Measurements from ENCODE around the gene C22orf23.

C22orf23 gene

DNA sequence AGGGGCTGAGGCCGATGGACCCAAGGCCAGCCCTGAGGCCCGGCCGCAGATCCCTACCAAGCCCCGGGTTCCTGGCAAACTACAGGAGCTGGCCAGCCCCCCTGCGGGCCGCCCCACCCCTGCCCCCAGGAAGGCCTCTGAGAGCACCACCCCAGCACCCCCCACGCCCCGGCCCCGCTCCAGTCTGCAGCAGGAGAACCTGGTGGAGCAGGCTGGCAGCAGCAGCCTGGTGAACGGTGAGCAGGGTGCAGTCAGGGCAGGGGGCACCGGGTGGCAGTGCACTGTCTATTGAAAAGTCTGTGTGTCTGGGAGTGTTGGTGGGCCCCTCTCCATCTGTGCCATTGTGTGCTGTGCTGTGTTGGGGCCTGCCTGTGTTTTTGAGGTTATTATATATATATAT lies 31.2 kb downstream of the C22orf23 start:
- DNase-seq, result no peak

DNA sequence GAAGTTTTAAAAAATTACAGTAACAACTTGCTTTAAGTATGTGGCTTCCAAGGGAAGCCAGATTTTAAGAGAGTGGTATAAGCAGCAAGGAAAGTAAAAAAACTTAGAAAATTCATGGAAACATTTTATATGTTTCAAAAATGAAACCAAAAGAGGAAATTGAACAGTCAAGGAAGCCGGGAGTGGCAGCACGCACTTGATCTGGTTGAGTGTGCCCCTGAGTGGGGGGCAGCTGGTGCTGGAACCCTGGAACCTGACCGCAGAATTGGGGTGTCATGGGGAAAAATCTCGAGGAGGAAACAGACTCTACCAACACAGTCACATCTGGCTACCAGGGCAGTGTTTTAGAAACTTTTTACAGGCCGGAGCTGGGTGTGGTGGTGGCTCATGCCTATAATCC lies 33.3 kb downstream of the C22orf23 start:
- DNase-seq, result no peak

DNA sequence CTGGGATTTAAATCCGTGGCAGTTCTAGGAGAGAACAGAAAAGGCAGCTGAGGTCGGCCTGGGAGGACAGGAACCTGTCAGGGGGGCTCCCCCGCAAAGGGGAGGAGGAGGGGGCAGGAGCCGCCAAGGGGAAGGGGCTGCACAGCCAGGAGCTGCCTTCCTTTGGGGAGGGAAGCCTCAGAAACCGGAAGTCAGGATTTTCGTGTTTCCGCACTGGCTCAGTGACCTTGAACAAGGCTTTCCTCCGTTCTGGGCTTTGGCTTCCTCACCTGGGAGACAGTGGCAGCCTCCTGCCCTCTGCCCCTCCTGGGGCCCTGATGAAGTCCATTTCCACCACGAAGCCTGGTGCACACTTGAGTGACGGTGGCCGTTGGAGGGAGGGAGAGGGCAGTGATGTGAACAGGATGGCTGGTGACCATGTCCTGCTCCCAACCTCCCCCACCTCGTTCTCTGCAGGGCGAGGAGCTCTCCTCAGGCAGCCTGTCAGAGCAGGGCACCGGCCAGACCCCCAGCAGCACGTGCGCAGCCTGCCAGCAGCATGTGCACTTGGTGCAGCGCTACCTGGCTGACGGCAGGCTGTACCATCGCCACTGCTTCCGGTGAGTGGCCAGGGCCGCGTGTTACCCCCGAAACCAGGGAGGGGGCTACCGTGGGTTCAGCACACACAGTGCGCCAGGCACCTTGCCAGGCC lies 34.7 kb downstream of the C22orf23 start:
- no peak for DNase-seq

DNA sequence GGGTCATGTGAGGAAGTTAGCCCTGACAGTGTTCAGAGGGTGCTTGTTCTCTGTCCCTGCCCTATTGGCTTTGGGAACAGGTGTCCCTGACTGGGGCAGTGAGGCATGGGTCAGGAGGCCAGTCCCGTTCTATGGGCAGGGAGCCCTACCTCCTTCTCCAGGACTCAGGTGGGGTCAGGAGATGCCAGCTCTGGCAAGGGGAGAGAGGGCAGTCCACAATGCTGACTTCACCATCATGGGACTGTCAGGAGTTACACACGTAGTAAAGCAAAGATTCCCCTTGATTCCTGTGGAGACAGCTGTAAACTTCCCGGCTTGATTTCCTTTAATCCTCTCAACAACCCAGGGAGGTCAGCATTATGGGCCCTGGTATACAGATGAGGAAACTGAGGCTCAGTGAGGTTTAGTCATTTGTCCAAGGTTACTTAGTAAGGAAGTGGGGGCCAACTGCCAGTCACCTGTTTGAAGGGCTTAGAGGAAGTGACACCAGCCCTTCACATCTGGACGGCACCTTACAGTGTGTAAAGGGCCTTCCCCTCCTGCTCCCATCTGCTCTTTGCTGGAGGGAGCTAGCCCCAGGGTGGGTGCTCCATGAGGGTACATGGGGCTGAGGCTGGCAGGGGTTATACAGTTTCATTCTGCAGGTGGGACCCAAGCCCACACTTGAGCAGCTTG lies 35.4 kb downstream of the C22orf23 start:
- DNase-seq, result no peak

DNA sequence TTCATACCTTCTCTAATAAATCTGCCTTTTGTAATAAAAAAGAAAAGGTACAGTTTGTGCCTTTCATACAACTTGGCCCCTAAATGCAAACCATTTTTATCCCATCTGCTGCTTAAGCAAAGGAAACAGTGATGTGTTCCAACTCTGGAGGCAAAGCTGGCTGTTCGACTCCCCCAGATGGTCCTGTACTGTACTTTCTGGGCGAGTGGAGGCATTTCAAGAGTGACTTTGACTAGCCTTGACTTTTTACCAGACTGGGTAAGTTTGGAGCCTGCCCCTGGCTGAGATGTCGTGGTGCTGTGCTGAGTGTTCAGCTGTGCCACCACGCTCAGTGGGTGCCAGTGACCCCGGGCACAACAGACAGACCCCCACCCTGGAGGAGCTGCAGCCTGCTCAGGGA lies 37.1 kb downstream of the C22orf23 start:
- DNase-seq, result no peak

DNA sequence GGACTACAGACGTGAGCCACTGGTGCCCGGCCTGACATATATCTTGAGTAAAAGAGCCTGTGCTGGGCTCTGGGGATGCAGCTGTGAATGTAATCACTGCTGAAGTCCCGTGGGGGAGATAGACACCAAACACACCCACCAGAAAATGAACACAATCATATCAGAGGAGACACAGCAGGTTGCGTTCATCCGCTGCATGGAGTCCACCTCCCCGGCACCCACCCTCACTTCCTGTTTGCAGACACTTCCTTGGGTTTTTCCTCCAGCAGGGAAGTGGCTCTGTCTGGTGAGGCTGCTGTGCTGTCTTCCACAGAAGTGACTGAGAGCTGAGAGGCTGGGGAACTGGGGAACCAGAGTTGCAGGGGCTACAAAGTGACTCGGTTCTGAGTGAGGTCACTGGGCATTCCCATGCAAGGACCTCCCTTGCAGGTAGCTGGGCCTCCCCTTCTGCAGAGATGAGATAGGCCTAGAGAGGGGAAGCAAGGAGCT lies 40.1 kb downstream of the C22orf23 start:
- DNase-seq, result no peak

DNA sequence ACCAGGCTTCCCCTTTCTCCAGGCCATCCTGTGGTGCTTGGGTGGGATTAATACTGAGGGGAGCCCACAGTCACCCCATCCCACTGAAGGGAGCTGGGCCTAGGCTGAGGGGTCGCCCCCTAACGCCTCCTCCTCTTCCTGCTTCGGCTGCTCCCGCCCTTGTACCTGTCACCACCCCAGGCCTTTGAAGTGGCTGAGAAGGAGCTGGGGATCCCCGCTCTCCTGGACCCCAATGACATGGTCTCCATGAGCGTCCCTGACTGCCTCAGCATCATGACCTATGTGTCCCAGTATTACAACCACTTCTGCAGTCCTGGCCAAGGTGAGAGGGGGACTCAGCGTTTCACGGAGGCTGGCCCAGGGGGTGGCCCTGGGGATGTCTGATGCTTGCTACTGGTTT lies 41.2 kb downstream of the C22orf23 start:
- no peak for DNase-seq

DNA sequence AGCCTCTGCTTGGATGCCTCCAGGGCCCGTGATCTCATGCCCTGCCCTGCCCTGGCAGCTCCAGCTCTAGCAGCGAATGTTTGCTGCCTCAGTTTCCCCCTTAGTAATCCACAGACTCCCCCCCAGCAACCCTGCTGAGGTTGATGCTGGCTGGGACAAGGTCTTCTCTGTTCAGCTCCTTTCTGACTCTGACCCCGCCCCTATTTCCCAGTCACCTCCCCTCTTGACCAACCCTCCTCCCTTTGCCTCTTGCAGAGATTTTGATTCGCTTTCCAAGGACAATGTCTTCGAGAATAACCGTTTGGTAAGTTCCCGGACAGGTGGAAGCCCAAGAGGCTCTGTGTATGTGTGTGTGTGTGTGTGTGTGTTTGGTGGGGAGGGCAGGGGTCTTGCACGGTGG lies 41.7 kb downstream of the C22orf23 start:
- DNase-seq, result no peak

DNA sequence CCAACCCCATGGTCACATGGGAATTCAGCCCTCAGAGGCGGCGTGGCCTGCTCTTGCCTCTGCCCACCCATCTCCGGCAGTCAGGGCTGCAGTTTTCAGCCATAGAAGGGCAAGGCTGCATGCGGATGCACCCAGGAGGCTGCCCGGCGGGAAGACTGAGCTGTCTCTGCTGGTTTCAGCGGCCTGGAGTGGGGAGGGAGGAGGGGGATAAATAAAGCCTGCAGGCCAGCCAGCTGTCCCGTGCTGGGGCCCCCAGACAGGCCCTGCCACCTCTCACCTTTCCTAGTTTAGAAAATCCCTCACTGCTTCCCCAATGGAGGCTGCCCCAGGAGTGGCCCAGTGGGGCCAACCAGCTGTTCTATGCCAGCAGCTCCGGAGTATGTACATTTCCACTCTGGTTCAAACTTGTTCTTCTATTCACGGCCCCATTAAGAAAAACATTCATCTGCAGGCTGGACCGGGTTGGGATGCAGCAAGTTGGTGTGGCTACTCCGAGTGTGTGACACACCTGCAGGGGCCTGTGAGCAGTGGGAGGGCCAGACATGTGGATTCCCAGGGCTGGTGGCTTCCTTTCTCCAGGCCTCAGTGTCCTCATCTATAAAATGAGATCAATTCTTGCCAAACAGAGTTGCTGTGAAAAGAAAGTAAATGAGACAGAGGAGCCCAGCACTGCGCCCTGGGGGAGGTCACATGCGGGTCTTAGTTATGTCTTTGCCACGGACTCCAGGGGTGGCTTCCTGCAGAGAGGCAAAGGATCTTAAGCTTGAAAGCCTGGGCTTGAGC lies 42.3 kb downstream of the C22orf23 start:
- DNase-seq, result no peak

DNA sequence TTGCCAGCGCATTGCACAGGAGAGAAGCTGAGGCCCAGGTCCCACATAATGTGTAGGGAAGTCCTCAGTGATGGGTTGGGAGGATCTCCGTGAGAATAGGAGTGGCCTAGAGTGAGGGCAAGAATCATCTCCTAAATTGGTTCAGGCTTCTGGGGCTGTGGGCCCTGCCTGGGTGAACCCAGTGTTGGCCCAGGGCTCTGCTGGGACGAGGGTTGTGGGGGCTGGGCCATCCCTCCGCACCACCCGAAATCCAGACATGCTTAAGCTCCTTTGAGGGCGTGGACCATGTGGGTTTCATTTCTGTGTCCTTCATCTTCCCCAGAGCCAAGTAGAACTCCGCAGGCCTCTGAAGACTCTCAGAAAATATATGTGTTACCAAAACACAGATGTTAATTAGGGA lies 43.6 kb downstream of the C22orf23 start:
- no peak for DNase-seq

DNA sequence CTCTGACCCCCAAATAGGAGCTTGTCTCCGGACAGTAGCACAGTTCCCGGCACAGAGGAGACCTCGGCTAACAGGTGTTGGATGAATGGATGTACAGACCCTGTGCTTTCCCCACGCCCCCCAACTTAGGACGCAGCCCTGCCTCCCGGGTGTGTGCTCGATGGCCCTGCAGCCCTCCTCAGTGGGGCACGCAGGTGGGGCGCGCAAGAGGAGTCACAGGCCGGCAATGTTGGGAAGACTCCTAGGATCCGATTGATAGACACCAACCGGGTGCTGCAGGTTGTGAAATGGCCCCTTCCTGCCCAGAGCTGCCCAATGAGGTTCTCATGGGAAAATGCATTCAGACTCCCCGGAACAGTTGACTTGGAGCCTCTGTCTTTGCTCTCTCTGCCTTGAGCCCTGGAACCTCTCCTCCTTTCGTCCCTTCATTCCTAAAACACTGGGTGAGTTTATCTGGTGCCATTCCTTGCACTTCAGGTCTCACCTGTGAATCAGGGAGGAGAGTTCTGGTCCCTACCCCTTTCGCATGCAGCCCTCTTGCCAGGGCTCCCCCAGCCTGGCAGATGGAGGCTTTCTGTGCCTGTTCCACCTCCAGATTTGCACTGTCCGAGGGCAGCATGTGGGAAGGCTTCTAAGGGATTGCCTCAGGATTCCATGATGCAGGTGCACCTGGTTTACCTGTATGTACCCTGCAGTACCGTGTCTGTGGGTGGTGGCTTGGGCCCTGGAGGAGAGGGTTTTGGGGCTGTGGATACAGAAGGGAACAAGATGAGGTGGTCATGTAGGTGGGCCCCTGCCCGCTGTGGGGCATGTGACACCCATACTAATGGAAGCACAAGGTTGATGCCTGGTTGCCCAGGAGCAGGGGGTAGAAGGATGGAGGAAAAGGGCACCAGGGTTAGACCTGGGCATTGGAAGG lies 46.1 kb downstream of the C22orf23 start:
- DNase-seq, result no peak

DNA sequence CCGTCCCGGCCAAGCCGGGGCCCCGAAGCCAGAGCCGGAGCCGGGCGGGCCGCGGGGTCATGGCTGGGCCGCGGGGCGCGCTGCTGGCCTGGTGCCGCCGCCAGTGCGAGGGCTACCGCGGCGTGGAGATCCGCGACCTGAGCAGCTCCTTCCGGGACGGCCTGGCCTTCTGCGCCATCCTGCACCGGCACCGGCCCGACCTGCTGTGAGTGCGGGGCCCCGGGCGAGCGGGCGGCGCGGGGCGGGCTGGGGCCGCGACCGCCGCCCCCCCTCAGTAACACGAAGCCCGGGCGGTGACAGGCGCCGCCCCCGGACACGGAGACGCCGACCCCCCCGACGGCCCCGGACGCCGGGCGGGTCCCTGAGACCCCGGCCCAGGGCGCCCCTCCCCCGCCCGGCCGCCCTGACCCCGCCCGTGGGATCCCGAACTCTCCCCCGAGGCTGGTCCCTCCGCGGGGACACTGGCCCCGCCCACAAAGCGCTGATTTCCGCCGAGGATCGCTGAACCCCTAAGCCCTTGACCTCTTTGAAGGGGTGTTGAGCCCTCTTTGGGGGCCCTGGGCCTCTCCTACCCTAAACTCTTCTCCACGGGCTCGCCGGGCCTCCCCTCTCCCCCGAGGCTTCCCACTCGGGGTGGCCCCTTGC lies 46.9 kb downstream of the C22orf23 start:
- DNase-seq, result peak; percentile 33

DNA sequence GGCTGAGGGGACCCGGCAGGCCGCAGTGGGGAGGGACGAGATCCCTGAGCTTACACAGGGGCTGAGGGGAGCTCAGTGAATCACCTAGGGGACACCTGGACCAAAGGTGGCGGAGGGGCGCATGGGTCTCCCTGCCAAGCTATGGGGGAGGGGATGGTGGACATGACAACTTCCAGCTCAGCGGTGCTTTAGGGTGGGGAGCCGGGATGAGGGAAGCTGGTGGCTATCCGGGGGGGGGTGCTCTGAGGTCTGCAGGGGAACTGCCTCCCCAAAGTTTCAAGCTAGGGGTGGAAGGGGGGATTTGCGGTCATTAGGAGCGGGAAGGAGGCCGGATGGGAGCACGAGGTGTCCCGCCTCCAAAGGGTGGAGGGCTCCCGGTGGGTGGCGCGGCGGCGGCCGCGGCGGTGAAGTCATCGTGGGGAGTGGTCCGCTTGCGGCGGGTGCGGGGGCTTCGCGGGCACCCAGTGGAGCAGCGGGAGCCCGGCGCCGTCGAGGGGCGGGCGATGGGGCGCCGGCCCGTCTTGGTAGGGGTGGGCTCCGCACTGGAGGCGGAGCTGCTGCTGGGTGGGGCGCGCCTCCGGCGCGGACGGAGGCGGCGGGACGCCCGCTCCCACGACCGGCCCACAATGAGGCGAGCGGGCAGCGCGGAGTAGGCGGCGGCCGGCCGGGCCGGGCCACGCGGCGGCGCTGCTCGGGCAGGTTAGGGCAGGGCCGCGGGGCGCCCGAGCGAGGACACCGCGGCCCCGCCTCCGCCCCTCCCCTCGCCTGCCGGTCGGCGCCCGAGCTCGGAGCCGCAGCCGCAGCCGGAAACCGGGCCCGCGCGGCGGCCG lies 47.7 kb downstream of the C22orf23 start, which contains the start of gene MICALL1:
Gene MICALL1 (plus strand): TSS at position 764 of the 830 bp plus-strand sequence. CDS start 126 bp downstream, outside the sequence.
- DNase-seq, result peak; percentile 67

DNA sequence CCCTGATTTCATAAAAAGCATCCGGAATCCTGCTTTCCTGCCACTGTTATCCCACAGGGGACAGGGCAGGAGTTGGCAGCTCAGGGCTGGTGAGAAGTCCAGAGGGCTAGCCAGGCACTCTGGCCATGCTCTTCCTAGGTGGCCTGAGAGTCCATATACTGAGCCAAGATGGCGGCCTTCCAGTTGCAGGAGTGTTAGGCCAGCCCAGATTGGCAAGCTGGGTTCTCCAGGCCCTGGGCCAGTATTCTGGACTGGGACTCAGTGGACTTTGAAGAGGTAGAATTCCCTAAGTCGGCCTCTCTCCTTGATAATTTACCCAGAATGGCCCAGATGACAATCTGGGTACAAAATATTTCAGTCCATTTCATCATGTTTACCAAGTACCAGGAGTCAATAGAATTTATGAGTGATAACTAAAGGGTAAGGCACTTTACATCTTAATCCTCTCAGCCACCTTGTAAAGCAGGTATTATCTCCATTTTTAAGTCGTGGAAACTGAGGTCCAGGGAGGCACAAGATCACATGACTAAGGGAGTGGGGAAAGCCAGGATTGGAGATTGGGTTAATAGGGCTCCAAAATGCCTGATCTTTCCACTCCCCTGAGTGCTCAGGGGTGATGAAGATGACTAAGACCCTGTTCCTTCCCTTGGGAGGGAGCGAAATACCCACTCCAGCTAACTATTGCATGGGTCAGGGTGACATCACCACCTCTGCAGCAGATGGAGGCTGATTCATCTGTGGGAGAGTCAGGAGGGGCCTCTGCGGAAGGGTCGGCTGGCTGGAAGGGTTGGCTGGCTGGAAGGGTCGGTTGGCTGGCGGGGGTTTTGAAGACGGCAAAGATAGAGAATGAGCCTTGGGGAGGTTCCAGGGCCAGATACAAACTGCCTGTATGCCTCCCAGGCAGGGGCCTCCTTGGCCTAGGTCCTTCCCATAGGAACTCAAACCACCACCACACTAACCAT lies 48.5 kb downstream of the C22orf23 start:
- DNase-seq, result no peak

DNA sequence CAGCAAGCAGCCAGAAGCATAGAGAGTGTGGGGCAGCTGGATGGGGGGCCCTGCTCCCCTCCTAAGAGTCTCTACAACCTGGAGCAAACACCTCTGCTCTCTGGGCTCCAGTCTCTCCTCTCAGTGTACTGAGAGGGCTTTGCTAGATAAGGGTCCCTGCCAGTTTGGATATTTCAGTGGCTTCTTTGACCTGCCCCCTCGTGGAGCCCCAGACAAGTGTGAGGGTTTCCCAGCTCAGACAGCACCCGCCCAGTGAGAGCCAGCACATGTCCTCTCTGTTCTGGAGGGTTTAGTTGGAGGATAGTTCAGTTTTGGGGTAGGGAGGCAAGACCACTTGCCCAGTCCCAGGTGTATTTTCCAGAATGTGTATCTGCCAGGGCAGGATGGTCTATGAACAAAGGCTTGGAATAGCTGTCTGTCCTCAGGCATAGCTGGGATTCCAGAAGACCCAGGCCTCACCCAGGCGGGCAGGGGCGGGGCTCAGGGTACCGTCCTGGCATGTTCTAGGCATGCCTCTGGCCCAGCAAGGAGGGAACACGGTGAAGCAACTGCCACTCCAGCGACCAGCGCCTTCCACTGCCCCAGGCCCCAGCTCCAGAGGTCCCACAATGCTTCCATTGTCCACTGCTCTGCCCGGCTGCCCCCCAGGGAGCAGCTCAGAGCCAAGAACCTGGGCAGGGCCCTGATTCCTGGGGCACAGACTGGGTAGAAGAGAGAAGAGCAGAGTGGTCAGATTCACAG lies 54.8 kb downstream of the C22orf23 start:
- DNase-seq, result no peak

DNA sequence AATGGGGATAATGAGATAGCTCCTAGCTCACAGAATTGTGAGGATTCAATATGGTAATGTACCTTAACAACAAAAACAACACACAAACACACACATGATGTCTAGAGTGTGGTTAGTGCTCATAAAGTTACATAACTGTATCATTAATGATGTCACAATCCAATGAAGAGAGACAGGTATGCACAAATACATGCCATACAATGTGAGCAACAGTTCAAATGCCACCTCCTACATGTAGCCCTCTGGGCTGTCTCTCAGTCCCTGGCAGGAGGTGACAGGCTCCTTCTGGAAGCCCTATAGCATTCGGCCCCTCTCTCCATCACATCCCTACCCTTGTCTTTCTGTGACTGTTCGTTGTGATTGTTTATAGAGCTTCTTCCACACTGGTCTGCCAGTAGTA lies 55.6 kb downstream of the C22orf23 start:
- no peak for DNase-seq

DNA sequence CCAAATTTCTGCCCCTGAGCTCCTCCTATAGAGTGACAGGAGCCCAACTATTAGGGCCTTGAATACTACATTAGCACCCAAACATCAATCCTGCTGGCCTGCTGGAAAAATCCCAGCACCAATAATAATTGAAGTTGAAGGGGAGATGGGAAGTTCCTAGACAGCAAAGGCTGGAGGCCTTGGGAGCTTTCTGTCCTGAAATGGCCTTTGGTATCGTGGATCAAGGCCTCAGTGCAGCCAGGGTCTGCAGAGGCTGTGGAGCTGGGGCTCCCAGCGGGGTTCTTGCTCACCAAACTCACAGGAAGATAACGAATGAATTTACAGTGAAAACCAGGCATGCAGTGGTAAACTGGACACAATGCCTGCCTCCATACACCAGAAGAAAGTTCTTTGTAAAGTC lies 56.5 kb downstream of the C22orf23 start:
- no peak for DNase-seq

DNA sequence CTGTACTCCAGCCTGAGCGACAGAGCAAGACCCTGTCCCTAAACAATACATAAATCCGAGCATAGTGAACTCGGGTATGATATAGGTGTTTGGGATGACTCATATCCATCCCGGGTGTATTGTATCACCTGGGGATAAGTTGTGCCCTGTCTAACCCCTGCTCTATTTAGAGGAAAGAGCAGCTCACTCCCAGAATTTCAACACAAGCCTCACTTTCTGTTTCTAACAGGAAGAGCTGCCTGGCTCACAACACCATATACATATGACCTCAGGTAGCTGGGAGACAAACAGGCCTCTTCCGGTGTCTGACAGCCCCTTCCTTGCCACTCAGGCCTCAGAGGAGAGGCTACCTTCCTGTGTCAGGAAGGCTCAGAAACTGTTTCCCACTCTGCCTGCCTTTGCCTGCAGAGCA lies 57.2 kb downstream of the C22orf23 start:
- DNase-seq, result no peak

Data from activated naive CD4-positive, alpha-beta T cell treated with anti-CD3 and anti-CD28 coated beads, Interleukin-2, amount 50 U/mL, for 16 hours (primary cell).